Mesodermal cell (in vitro differentiated cells): Measurements from ENCODE around the gene ZNF646.

Experiments
- H3K27ac ChIP-seq: 2 replicates; pipeline ENCODE4 v1.7.0; 2013; ENCODE audit warnings: mild to moderate bottlenecking, low read depth, low read length, moderate library complexity; ENCODE audit not compliant: severe bottlenecking
- H3K36me3 ChIP-seq: 2 replicates; pipeline ENCODE4 v1.7.1; 2013; ENCODE audit warnings: mild to moderate bottlenecking, low read length, moderate library complexity; ENCODE audit not compliant: control insufficient read depth, insufficient read depth
- H3K4me1 ChIP-seq: one replicate; pipeline ENCODE4 v1.7.1; 2013; ENCODE audit warnings: mild to moderate bottlenecking, low read length; ENCODE audit not compliant: insufficient read depth, control insufficient read depth, poor library complexity, severe bottlenecking
- H3K4me3 ChIP-seq: 2 replicates; pipeline ENCODE4 v1.7.0; 2013; ENCODE audit warnings: low read length, control low read depth, mild to moderate bottlenecking; ENCODE audit not compliant: insufficient read depth, poor library complexity, severe bottlenecking; ENCODE audit errors: extremely low read depth
- H3K9me3 ChIP-seq: 2 replicates; pipeline ENCODE4 v1.7.1; 2013; ENCODE audit warnings: mild to moderate bottlenecking, low read length, moderate library complexity; ENCODE audit not compliant: control insufficient read depth
- WGBS, 2 experiments: methylation state at CpG; one replicate each; pipeline ENCODE4 v1.1.5; 2013; ENCODE audit warnings: missing lambda C conversion rate in 2 of 2; ENCODE audit not compliant: insufficient coverage in 2 of 2; 5-methylcytosine and 5-hydroxymethylcytosine counted together

Gene ZNF646

DNA sequence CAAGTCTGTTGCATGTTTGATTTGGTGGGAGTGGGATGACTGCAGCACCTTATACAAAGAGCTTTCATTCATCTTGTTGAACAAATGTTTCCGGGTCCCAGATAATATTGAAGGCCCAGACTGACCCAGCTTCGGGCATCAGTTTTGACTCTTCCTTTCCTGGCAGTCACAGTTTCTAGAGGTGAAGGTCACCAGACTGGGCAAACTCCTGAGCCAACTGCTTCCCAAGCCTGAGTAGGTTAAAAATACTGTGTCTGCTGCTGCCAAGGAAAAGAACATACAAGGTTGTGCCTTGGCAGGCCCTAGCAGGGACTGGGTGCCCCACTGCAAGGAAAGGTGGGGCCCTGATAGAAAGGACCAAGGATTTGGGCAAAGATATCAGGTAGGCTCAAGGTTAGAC, 38.5 kb downstream of the ZNF646 start:
- Histone ChIP-seq H3K36me3 (peaks cover 41% of the 10 kb centered on the region), H3K27ac (no peak overlapping the region), H3K4me1 (peaks cover 4% of the 10 kb centered on the region), H3K9me3 (no peaks in the 10 kb centered on the region), H3K4me3 (no peak overlapping the region)
- WGBS, 2 experiments = 100% methylated on average over 2 of the region's 2 CpGs

DNA sequence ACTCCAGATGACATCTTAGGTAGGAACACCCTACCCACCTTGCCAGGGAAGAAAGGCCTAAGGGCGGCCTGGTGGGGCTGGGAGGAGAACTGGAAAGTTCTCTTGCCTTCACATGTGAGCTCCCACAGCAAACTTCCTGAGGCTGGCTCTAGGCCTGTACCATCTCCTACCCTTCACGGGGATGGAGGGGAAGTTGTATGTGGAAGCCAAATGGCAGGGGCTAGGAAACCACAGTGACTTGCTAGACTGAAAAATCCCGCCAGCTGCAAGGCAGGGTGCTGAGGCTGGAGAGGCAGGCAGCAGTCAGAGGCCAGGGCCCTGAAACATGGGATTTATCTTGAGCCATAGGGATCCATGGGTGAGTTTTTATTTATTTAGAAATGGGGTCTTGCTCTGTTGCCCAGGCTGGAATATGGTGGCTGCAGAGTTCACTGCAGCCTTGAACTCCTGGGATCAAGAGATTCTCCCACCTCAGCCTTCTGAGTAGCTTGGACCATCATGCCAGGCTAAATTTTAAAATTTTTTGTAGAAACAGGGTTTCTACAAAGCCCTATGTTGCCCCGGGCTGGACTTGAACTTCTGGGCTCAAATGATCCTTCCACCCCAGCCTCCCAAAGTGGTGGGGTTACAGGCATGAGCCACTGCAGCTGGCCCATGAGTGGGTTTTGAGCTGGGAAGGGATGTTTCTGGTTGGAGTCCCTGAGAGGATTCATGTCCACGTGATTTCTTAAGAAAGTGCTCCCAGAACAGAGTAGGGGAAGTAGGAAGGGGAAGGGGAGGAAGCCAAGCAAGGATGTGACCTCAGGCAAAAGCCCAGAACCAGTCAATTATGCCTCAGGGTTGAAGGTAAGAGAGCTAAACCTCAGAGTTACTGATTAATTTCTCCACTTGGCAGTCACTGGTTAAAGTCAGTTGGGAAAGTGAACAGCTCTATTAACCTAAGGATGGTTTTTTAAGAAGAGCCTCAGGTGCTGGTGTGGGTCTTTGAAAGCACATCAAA, 39.2 kb downstream of the ZNF646 start:
- Histone ChIP-seq H3K4me3 (no peak overlapping the region), H3K27ac (no peak overlapping the region), H3K9me3 (no peaks in the 10 kb centered on the region), H3K4me1 (peaks cover 4% of the 10 kb centered on the region), H3K36me3 (peaks cover 41% of the 10 kb centered on the region)
- 92 to 100% methylated on average over 3 to 4 of the region's 5 CpGs for WGBS, 2 experiments

DNA sequence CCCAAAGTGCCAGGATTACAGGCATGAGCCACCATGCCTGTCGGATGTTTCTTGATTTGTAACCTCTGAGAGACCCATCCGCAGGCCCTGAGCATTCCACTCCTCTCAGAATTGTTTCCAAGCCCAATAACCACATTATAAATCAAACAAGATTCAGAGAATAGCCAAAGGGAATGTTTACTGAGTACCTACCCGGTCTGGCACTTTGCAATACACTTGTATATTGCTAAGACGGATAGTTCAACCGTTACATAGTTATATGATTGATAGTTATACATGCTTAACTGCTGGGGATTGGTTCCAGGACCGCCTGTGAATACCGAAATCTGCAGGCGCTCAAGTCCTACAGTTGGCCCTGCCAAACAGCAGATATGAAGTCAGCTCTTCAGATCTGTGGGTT, 40.2 kb downstream of the ZNF646 start:
- H3K4me3 ChIP-seq = no peak overlapping the region
- peaks cover 48% of the 10 kb centered on the region for H3K36me3 ChIP-seq
- 98% methylated on average over 5 to 7 of the region's 8 CpGs for WGBS, 2 experiments
- H3K4me1 ChIP-seq = no peaks in the 10 kb centered on the region
- H3K9me3 ChIP-seq = no peaks in the 10 kb centered on the region
- no peak overlapping the region for H3K27ac ChIP-seq

DNA sequence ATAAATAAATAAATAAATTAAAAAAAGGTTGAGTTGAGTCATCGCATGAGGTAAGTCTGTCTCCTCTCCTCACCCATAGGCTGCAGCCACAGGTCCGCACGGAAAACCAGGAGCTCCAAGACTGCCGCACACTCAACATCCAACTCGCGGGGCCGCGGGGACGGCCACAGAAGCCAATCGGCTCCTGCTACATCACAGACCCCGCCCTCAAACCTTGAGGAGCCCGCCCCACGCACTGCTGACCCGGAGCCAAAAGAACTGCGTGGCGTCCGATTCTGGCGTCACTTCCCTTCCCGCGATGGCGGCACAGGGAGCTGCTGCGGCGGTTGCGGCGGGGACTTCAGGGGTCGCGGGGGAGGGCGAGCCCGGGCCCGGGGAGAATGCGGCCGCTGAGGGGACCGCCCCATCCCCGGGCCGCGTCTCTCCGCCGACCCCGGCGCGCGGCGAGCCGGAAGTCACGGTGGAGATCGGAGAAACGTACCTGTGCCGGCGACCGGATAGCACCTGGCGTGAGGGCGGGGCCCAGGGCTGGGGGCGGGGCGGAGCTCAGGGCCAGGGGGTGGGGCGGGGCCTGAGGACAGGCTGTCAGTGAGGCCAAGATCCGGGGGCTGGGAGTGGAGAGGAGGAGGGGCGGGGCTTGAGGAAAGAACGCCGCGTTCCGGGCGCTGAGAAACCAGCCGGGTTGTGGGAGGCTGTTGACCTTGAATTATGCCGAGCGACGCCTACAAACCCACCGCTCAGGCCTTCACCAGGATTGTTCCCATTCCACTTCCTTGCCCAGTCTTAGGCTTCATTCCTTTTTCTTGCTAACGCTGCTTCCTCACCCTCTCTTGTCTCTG, 43.4 kb downstream of the ZNF646 start, which contains the start of gene KAT8:
KAT8 (plus strand) TSS at position 281 of the 839 bp plus-strand sequence; CDS start at position 299, 18 bp downstream.
- peak within 1 kb of the TSS; percentile 87 for H3K27ac ChIP-seq
- H3K4me3 ChIP-seq = peak within 1 kb of the TSS; percentile 64
- H3K9me3 ChIP-seq = no peaks in the 10 kb centered on the region
- WGBS, 2 experiments = 0 to 1% methylated on average over 24 to 44 of the region's 68 CpGs
- H3K36me3 ChIP-seq = peaks cover 48% of the 10 kb centered on the region
- no peaks in the 10 kb centered on the region for H3K4me1 ChIP-seq

DNA sequence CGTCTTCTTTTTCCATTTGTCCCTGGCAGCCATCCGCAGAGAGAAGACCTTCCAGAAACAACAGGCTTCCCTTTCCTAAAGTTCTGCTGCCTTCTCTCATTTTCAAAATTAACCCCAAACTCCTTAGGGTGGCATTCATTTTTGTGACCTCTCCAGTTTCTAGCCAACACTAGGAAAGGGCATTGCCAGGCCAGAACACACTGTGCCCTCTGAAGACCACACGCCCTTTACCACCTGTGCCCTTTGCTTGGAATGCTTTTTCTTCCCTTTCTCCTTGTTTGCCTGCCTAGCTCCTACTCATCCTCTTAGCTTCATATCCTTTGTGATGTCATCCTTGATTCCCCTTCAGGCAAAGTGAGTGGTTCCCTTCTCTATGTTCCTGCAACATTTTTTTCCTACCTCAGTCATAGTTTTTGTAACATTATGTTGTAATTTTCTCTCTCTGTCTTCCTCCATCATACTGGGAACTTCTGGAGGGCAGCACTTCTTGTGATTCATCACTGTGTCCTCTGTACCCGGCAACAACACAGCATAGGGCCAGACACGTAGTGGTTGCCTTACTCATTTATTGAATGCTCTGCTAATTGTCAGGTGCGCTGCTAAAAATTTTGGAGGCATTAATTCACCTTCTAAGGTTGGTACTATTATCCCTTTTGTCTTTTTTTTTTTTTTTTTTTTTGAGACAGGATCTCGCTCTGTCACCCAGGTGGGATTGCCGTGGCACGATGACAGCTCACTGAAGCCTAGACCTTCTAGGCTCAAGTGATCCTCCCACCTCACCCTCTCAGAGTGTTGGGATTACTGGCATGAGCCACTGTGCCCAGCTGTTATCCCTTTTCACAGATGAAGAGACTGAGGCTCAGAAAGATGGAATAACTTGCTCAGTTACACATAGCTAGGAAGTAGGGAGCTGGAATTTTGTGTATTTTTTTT, 44.3 kb downstream of the ZNF646 start:
- Histone ChIP-seq H3K9me3 (no peaks in the 10 kb centered on the region), H3K27ac (peak overlapping the region; percentile 87), H3K4me3 (peak overlapping the region; percentile 64), H3K36me3 (peaks cover 51% of the 10 kb centered on the region), H3K4me1 (no peaks in the 10 kb centered on the region)
- 68 to 72% methylated on average over 8 of the region's 9 CpGs for WGBS, 2 experiments

DNA sequence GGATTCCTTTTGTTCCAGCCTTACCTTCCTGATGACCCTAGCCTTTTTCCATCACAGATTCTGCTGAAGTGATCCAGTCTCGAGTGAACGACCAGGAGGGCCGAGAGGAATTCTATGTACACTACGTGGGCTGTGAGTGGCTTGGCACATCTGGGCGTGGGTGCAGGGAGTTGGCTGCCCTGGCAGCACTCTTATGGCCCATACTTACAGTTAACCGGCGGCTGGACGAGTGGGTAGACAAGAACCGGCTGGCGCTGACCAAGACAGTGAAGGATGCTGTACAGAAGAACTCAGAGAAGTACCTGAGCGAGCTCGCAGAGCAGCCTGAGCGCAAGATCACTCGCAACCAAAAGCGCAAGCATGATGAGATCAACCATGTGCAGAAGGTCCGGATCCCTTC, 45.9 kb downstream of the ZNF646 start:
- Histone ChIP-seq H3K27ac (no peak overlapping the region), H3K4me1 (no peaks in the 10 kb centered on the region), H3K4me3 (no peak overlapping the region), H3K36me3 (peaks cover 49% of the 10 kb centered on the region), H3K9me3 (no peaks in the 10 kb centered on the region)
- WGBS, 2 experiments = 95 to 99% methylated on average over 16 of the region's 16 CpGs

DNA sequence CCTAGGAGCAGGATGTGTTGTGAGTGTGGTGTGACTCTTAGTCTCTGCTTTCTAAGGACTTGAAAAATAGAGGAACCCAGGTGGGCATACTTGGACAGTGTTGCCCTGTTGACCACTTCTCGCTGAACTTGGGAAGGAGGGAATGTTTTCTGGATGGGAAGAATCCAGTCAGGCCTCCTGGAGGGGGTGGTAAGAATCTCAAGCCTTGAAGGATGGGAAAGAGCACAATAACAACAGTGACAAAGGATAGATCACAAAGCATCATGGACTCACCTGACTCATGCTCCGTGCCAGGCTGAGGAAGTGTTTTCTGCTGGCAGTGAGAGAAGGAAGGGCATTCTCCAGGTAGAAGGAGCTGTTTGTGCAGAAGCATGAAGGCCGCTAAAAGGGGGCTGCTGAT, 51.6 kb downstream of the ZNF646 start:
- no peaks in the 10 kb centered on the region for H3K9me3 ChIP-seq
- H3K36me3 ChIP-seq = peaks cover 41% of the 10 kb centered on the region
- H3K4me1 ChIP-seq = no peaks in the 10 kb centered on the region
- no peak overlapping the region for H3K27ac ChIP-seq
- WGBS, 2 experiments = 89 to 91% methylated on average over 3 of the region's 3 CpGs
- H3K4me3 ChIP-seq = no peak overlapping the region

DNA sequence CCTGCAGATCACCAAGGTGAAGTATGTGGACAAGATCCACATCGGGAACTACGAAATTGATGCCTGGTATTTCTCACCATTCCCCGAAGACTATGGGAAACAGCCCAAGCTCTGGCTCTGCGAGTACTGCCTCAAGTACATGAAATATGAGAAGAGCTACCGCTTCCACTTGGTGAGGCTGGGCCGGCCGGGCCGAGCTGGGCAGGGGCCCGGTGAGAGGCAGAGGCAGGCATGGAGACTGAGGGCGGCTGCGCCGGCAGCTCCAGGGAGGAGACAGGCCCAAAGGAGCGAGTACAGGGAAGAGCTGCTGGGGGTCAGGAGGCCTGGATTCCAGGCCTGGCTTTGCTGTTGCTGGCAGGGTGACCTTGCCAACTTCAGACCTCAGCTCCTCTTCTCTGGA, 53.0 kb downstream of the ZNF646 start:
- peaks cover 38% of the 10 kb centered on the region for H3K36me3 ChIP-seq
- H3K4me1 ChIP-seq = no peaks in the 10 kb centered on the region
- H3K9me3 ChIP-seq = no peaks in the 10 kb centered on the region
- WGBS, 2 experiments = 95 to 96% methylated on average over 7 to 13 of the region's 13 CpGs
- H3K4me3 ChIP-seq = no peak overlapping the region
- H3K27ac ChIP-seq = no peak overlapping the region

DNA sequence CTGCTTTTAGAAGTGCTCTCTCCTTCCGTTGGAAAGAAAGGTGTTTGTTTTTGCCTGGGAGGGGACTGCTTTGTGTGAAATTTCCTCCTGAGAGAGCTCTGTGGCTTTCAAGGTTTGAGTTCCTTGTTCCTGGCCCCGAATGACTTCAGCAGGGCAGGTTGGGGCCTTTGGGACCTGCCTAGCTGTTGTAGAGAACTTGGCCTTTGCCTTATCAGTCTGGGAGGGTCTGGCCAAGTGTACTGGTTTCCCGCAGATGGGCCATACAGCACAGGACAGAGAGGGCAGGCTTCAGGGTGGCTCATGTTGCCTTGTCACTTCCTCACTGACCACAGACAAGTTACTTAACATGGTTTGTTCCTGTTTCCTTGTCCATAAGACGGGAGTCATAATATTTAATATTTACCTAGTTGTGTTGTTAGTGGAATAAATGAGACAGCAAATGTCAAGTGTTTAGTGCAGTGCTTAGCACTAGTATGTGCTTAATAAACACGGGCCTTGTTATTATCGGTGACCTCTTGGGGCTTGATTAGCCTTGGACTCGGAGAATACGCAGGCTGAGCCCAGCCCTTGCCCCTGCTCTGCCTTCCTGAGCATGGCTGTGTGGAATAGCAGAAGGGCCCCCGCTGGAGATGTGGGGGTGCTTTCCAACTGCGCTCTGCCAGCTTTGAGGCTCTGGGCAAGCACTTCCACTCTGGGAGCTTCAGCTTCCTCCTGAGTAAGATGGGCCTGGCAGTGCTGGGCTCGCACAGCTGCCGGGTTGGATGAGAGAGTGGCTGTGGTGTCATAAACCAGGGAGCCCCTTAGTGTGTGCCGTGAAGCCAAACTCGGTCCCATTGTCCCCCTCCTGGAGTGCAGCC, 54.7 kb downstream of the ZNF646 start:
- no peaks in the 10 kb centered on the region for H3K9me3 ChIP-seq
- H3K27ac ChIP-seq = no peak overlapping the region
- peaks cover under 1% of the 10 kb centered on the region for H3K4me1 ChIP-seq
- H3K4me3 ChIP-seq = no peak overlapping the region
- WGBS, 2 experiments = 91 to 94% methylated on average over 13 of the region's 14 CpGs
- peaks cover 24% of the 10 kb centered on the region for H3K36me3 ChIP-seq
